GM21786 (cell line): Measurements from ENCODE around the gene SMARCC1.

Source experiments
- ATAC-seq: cut with Tn5 transposase; IDR thresholded peaks from one replicate; pipeline ENCODE4 v1.9.1; 2021; ENCODE audit not compliant: unreplicated experiment

The SMARCC1 gene

DNA sequence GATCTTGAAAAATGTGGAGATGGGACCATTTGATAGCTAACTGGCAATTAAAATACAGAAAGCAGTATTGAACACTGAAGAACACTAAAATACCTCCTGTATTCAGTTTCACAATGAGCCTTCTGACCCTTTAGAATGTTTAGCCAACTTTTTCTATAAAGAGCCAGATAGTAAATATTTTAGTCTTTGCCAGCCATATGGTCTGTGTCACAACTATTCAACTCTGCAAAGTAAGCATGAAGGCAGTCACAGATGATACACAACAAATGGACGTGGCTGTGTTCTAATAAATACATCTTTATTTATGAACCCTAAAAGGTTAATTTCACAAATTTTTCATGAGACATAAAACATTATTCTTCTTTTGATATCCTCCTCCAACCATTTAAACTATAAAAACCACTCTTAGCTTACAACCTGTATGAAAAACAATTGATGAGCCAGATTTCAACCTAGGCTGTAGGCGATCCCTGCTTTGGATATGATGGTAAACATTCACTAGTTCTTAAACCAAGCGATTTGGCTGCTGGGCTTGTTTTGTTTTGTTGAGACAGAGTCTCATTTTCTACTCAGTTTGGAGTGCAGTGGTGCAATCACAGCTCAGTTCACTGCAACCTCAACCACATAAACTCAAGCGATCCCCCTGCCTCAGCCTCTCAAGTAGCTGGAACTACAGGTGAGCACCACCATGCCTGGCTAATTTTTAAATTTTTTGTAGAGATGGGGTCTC, 189.5 kb downstream of the SMARCC1 start:
- ATAC-seq, result no peak

DNA sequence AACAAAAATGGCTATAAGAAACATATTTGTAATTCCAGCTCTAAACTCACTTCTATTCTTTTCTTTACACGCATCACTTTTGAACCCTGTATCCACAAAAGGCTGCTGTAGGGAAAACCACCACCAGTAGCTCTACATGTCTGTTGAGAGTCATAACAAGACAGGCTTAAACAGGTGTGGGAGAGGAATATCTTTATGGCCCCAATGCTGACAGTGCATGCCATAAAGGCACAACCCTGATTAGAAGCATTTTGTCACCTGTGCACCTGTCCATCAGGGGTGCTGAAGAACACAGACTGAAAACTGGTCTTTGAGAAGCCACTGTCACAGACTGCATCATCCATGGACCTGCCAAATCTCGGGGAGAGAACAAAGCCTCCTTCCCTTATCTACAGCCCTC, 191.5 kb downstream of the SMARCC1 start:
- no peak for ATAC-seq

DNA sequence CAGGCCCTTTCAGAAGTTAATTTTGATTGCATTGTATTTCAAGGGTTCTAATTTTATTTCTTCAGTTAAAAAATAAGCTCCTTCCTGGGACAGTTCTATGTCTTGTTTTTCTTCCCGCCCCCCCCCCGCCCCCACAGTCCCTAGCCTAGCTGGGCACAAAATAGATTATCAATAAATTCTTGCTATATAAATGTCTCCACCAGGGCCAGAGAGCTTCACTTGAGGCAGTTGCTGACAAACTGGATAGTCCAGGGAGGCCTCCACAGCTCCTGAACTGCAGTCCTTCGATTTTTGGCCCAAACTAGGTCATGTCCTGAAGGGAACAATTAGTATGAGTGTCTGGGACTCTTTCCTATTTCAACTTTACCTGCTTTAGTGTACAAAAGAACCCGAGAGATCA, 193.1 kb downstream of the SMARCC1 start:
- no peak for ATAC-seq

DNA sequence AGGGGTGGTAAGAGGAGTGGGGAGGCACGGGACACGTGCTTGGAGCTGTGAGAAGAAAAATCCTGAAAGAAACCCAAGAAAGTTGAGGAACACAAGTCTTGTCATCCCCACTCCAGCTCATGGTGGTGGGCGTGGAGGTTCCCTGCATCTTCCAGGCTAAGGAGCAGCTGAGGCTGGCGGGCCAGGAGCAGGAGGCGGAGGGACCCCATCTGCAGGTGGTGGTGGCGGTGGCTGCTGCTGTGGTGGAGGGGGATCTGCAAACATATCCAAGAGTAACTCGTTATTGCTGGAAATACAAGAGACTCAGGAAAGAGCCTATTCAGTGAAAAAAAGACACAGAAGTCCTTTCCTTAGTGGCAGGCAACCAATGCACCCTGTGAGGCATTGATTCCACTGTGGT, 193.6 kb downstream of the SMARCC1 start:
- no peak for ATAC-seq

DNA sequence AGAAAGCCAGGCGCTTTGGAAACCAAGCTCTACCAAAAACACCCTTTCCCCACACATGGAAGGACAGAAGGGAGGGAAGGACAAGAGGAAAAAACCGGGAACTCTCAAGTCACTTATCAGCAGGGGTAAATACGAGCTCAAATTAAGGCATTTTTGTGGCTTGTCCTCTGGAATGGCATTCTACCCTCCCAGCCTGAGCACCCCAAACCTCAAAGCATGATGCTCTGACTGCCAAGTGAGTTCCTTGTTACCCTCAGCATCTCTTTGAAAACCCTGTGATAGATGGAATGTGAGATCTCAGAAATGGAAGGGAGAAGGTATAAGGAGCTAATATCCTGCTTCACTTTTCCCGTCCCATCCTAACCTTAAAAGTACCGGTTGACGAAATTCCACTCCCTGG, 194.9 kb downstream of the SMARCC1 start:
- no peak for ATAC-seq

DNA sequence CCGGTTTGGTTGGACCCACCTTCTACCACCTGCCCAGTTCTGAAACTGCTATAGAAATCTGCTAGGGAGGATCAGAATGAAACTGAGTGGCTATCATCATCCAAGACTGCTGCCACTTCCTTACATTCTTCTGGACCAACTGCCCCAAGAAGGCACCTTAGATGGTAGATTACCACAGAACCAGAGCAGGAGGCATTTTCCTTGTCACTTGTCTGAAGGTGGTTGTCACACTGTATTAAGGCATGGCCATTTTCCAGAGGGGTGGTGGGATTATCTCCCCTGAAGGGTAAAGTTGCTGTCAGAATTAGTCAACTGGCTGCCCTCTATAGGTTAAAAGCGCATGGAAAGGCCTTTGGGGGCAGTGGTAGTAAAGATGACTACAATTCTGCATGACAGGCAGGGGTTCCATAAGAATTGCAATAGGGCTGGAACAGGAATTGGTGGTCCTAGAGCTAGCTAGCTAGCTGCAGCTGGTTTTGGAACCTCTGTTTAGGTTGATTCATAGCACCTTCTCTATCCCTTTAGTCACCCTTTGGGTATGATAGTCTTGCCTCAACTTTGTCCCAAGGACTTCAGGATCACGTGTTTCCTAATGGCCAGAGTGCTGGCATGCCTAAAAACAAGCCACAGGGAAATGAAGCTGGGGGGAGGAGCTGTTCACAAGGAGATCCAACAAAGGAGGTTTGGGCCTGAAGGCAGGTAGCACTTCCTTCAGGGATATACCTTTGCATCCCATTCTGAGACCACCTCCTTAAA, 198.2 kb downstream of the SMARCC1 start:
- no peak for ATAC-seq

DNA sequence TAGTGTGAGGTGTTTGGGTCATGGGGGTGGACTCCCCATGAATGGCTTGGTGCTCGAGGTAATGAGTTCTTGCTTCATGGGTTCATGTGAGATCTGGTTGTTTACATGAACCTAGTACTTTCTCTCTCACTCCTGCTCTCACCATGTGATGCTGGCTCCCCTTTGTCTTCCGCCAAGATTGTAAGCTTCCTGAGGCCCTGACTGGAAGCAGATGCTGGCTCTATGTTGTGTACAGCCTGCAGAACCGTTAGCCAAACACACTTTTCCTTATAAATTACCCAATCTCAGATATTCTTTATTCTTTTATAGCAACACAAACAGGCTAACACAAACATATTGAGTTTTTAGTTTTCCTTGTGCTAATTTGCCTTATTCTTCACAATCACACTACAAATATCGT, 199.9 kb downstream of the SMARCC1 start:
- ATAC-seq, result no peak

DNA sequence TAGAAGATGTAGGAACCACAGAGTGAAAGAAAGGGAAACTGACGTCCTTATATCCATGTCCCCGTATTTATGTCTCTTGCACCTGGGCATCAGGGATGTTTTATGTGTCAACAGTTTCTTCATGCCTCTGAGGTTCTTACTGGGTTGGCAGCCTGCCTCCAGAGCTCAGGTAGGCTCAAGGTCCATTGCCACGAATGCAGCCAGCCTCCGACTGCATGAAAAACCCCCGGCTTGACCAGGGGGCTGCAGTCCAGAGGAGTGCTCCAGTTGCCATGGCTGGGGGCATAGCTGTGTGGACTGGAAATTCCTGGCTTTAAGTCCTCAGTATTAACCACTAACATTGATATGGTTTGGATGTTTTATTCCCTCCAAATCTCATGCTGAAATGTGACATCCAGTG, 200.3 kb downstream of the SMARCC1 start:
- no peak for ATAC-seq

DNA sequence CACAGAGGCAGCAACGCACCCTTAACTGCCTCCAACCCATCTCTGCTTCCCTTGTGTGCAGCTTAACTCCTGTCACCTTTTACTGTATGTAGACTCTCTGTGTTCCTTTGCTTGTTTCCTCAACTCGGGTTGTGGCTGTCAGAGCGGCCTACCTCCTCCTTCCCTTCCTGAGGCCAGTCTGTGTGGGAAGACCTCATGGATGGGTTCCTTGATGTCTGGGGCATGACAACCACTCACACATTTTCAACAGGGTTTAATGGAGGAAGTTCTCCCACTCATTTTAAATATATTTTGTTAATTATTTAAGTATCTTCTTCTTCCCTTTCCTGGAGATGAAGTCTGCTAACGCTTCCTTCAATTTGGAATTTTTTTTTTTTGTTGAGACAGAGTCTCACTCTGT, 201.2 kb downstream of the SMARCC1 start:
- ATAC-seq, result no peak

DNA sequence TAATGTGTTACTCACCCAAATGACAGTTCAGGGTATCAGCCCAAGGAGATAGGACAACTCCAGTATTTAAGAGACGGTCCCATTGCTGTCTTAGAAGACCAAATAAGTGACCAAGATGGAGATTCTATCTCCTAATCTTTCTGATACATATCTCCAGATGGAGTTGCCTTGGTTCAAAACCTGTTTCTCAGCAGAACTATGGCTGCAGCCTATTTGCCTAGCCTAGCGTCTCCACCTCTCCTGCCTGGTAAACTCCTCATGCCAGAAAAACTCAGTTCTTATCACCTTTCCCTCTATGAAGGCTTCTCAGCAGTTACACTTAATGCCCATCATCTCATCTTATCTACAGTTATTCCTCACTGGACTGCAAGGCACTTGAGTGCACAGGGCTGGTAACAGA, 201.8 kb downstream of the SMARCC1 start:
- ATAC-seq, result no peak

DNA sequence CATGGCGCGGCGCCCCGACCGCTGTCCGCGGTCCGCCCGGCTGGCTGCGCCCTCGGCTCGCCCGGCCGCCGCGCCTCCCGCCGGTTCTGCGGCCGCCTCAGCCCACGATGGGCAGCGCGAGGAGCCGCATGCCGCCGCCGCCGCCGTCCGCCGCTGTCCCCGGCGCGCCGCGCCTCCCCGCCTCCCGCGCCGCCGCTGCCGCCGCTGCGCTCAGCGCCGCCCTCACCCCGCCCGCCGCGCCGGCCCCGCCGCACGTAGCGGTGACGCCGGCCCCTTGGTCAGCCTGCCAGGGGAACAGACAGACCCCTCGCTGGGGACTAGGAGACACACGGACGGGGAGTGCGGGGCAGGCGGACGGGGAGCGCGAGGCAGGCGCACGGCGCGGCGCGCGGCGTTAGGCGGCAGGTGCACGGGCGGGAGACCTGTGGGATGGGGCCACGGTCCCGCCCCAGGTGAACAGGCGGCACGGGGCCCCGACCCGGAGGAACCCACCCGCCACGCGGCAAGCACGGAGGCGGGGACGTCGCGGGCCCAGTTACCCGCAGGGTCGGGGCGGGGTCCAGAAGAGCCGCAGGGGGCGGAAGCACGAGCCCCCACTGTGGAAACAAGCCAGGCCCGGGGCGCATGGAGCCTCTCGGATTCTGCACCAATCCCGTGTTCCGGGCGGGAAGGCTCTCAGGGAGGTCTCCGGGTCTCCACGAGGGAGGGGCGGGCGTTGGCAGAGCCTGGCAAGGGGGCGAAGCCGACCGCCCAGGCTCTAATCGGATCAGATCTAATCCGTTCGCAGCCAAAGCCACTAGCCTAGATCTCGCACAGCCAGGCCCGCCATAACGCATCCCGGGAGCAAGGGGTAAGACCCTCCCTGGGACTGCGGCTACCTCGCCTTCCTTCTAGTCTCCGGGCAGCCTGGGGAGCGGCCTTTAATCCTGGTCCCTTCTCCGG, 202.7 kb downstream of the SMARCC1 start, which contains the start of gene CSPG5:
CSPG5 (minus strand) TSS at position 175 of the 942 bp plus-strand sequence; CDS start at position 3, 172 bp downstream.
- ATAC-seq, result no peak

DNA sequence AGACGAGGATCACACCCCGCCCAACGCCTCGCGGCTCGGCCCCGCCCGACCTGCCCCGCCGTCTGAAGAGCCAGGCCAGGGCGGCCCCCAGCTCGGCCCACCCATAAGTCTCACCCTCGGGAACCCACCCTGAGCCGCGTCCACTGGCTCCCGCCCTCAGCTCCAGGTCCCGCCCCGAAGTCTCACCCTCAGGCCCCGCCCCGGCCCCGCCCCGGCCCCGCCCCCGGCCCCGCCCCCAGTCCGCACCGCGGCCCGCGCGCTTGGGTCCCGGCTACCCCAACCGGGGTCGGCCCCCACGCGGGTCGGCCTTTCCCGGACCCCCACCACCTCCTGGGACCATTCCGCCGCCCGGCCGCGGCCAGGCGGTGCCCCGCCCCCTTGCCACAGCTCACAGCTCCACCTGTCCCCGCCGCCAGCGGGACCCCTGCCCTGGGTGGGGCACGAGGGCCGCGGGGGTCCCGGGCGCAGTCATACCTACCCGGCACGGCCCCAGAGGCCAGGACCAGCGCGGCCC, 203.5 kb downstream of the SMARCC1 start:
- no peak for ATAC-seq

DNA sequence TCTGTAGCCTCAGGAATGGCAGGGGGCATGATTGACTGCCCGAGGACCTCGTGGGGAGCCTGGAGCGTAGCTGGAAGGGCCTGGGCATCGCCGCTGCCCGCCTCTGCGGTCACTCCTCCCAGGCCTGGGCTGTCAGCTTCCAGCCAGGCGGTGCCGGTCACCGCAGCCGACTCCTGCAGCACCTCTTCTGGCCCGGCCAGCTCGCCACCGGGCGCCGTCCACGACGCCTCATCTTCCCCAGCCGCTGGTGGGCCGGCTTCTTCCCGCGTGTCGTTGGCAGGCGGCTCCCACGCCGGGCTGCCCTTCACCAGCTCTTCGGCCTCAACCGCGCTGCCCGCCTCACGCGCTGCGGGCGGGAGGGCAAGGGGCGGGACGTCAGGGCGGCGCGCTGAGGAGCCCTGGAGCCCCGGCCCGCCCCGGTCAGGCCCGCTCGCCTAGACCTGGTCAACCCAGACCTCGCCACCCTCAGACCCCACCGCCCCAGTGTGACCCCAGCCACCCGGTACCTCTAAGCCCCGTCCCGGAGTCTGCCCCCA, 204.0 kb downstream of the SMARCC1 start:
- no peak for ATAC-seq

DNA sequence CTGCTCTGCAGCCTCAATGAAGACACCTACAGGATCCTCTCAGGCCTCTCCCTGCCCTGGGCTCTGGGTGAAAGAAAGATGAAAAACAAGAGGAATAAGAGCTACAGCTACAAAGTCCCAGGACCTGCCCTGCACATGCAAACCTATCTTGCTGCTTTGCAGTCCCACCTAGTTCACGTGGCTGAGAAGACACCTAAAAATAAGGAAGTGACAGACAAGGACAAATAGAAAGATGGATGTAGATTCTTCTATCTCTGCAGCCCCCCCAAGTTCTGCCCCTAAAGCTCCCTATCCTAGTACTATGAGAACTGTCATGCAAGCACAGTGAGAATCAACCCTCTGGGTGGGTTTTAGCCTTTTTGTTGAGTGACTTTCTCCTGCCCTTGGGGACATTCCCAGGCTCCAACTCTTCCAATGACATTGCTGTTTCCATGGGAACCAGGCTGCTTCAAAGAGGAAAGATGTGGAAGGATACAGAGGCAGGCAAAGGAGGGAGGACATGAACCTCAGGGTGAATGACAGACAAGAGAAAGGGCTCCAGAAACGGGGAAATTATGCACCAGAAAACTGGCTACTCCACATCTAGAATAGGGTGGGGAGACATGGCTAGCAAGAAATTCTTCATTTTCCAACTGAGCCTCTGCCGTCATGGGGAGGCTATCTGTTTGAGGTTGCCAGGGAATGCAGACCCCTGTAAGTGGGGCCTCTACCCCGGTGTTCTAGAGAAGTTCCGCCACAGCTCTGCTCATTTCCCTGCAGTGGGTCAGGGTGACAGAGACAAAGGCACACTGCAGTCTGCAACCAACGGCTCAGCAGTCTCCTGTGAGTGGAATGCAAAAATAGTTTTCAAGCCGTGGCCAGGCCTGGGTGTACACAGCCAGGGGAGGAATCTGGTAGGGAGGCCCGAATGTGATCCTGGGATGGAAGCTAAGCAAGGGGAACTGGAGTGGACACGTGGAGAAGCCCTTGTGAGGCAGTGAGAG, 208.2 kb downstream of the SMARCC1 start:
- ATAC-seq, result no peak

DNA sequence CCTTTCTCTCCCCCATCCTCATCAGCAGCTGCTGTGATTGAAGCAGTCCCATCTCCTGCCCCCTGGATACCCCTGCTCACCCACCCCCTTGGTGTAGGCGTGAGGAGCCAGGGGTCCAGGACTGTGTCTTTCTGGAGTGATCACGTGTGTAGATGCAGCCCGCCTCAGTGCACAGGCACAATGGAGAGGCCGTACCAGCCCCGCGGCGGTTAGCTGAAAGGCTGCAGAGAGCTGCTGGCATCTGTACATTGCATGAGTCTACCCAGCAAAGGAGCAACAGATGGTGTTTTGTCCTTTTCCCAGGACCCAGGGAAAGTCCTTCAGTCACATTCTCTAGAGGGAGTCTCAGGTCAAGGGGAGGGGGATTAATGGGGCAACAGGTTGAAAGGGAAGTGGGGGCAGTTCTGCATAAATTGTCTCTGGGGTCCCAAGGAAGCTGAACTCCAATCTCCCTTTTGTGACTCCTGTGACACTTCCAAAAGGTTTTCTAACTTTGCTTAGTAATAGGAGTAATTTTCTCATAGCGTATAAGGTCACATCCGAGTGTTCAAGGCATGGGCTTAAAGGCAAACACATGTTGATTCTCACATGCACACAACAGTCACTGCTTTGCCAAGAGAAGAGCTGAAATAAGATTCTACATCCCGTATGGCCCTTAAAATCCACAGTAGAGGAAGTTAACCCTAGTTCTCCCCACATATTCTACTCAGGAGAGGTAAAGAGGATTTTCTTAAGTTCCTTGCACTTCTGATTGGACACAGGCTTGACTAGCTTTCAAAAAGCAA, 210.1 kb downstream of the SMARCC1 start:
- ATAC-seq, result no peak

DNA sequence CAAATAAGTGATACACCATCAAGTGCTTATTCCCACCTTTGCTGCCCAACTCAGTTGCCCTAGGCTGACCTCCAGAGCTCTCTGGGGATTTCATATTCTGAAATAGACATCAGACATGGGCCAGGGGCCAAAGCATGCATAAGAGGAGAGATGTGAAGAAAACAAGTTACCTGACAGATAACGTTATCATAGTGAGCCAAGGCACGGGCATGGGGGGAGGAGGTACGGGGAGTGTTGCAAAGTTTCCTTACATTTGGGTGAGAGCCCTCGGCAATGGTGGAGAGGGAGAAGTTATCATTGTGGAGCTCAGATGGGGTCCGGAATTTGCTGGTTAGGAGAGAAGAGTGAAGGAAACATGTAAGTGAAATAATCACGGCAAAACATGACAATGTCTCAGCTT, 212.8 kb downstream of the SMARCC1 start:
- ATAC-seq, result no peak

DNA sequence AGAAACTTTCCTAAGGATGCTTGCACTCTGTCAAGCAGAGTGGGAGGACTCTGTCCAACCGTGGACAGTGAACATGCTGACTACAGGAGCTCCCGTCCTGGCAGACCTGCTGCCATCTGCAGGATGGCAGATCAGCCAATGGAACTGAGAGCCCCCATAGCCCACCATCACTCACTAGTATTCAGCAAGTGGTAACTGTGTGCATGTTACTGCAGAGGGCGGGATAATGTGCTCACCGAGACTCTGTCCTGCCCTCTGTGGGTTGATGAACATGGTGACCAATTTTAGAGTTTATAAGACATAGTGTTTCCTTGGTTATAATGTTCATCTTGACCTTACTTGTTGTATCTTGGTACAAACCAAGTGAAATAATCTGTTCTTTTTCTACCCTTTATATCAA, 214.5 kb downstream of the SMARCC1 start:
- ATAC-seq, result no peak

DNA sequence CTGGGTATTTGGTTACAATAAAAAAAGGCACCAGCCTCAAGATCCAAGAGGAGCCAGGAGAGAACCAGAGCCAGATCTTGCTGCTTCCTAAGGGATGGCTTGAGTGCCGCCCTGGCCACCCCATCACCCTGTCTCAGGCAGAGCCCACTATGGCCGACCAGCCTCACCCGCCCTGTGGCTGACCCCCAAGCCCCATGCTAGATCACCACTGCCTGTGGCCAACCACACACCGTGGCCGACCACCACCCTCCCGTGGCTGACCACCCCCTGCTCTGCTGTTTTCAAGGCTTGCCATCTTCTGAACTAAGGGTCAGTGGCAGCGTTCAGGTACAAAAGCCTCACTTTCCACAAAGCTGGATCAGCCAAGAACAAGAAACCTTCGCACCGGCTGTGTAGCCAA, 215.0 kb downstream of the SMARCC1 start:
- no peak for ATAC-seq
